ENCODE data around the gene NOXA1.

GRCh38 chr9:137435980-137436760 is 13.0 kb downstream of the NOXA1 start:
- TF ChIP-seq CTCF (IDR thresholded peaks at IDR 0.05): no peak
- TF ChIP-seq POLR2A (IDR thresholded peaks at IDR 0.05): no peak

All from testis (tissue), 2 donors.